Heart left ventricle (tissue), 13 donors: ENCODE results near the gene EMP2.

Experiments
- CTCF ChIP-seq, 12 donors: fragments of 200-600 bp; sonication (generic) in 4 of 12; IDR thresholded peaks; one replicate each; pipeline versions ENCODE4 v1.5.0 to v1.8.0; 2018 to 2022; ENCODE audit warnings: antibody characterized with exemption in 12 of 12, mild to moderate bottlenecking in 5 of 12
- POLR2A ChIP-seq, 2 donors: fragments of 450-650 bp; IDR thresholded peaks; one replicate each; pipeline ENCODE4 v1.6.1; 2017; ENCODE audit warnings: antibody characterized with exemption in 2 of 2, mild to moderate bottlenecking in 2 of 2, moderate library complexity in 2 of 2
- donor health status: ischemic (EF 13 %, LVEDD 7.1; RV severe dilation, severe dysfunction).
- donor health status: DM: no; HTN: yes; CAD: no.
- donor health status: DM: no; HTN: no; CAD: no.
- donor health status: ischemic (EF 25% LVEDD 6.9; RV normal size, moderate dysfunction).
- donor health status: ischemic (EF 25% LVEDD 5.7; RV mildly dilated, moderate dysfunction).
- donor health status: ischemic (EF 35%, LVEDD 5.7; RV mildly dilated, moderate dysfunction).
- donor health status: nonischemic (EF 11% LVEDD 7.7; RV severe dilation, severe dysfunction).
- donor health status: DM: yes; HTN: yes; CAD: no.
- donor health status: PGD.
- donor health status: ischemic (EF 29% LVEDD 5.4; RV normal size, mild dysfunction).
- donor health status: nonischemic (EF 23%, LVEDD 6.1; RV moderate dilation, normal function).

GRCh38 chr16:10529895-10530669 is 50.3 kb downstream of the EMP2 start:
- TF ChIP-seq CTCF (IDR thresholded peaks at IDR 0.05) (no peak), POLR2A (IDR thresholded peaks at IDR 0.05) (no peak)
